H1 (cell line): ENCODE measurements around the gene SRMS. TPM values are rescaled to one million over a fixed set of nuclear protein-coding genes. Genes with fewer than 3 reads are reported as not detected.

Experiments used
- CTCF ChIA-PET: fragments of 300-600 bp; sonication (Branson Sonifier 250); formaldehyde crosslinking; loops from one replicate; lab custom pipeline; 2021; ENCODE audit not compliant: partially characterized antibody; lab: Charles Lee
- POLR2A ChIA-PET: fragments of 300-600 bp; sonication (Branson Sonifier 250); formaldehyde crosslinking; loops from one replicate; lab custom pipeline; 2021; ENCODE audit warnings: inconsistent platforms; ENCODE audit not compliant: partially characterized antibody; lab: Charles Lee
- DNase-seq, 2 experiments: peaks; one replicate each; pipeline versions ENCODE4 v3.0.0 to v3.0.0-alpha.2; 2010 to 2022; ENCODE audit warnings: low spot score in 2 of 2, low read depth in 1 of 2, mixed read lengths in 1 of 2
- FAIRE-seq: peaks from 2 replicates; lab custom pipeline; 2011; peaks lifted over from hg19 to GRCh38; lab: Jason Lieb, UNC
- H2AFZ ChIP-seq: 2 replicates; pipeline ENCODE4 v1.8.1; 2012; ENCODE audit warnings: low read length, inconsistent platforms
- H2AK5ac ChIP-seq: 2 replicates; pipeline ENCODE4 v1.6.1; 2013; ENCODE audit warnings: low read depth, low read length
- H2BK120ac ChIP-seq: replicated peaks from 2 replicates; pipeline ENCODE3; 2013; ENCODE audit warnings: low read depth, low read length, inconsistent platforms
- H2BK12ac ChIP-seq: 2 replicates; pipeline ENCODE4 v1.6.1; 2013; ENCODE audit warnings: low read depth, low read length
- H2BK15ac ChIP-seq: 2 replicates; pipeline ENCODE4 v1.6.1; 2013; ENCODE audit warnings: low read length
- H2BK20ac ChIP-seq: 2 replicates; pipeline ENCODE4 v1.6.1; 2013; ENCODE audit warnings: low read length
- H2BK5ac ChIP-seq: 2 replicates; pipeline ENCODE4 v1.6.1; 2013; ENCODE audit warnings: low read depth, low read length
- H3K14ac ChIP-seq: 2 replicates; pipeline ENCODE4 v1.6.1; 2013; ENCODE audit warnings: inconsistent platforms; ENCODE audit not compliant: insufficient read length
- H3K18ac ChIP-seq: 2 replicates; pipeline ENCODE4 v1.6.1; 2013; ENCODE audit warnings: low read length; ENCODE audit errors: extremely low read depth
- H3K23ac ChIP-seq: 2 replicates; pipeline ENCODE4 v1.6.1; 2013; ENCODE audit warnings: inconsistent platforms; ENCODE audit not compliant: insufficient read length
- H3K23me2 ChIP-seq: 2 replicates; pipeline ENCODE4 v1.6.1; 2013; ENCODE audit warnings: low read depth, low read length
- H3K27ac ChIP-seq: 2 replicates; pipeline ENCODE4 v1.6.1; 2011; ENCODE audit warnings: low read depth, low read length, inconsistent platforms
- H3K27me3 ChIP-seq, 4 experiments: replicated peaks in 1 of 4; 1 replicate in 1 of 4; 2 replicates in 3 of 4; pipeline versions ENCODE4 v1.6.1 to v1.8.1; 2011 to 2013; ENCODE audit warnings: low read length in 3 of 4, mild to moderate bottlenecking in 3 of 4, inconsistent platforms in 2 of 4, mixed read lengths in 2 of 4, moderate library complexity in 1 of 4; ENCODE audit not compliant: control insufficient read depth in 3 of 4, insufficient read depth in 3 of 4; ENCODE audit errors: extremely low read depth in 1 of 4
- H3K36me3 ChIP-seq, 4 experiments: 2 replicates each; pipeline versions ENCODE4 v1.6.1 to v1.8.1; 2011 to 2013; ENCODE audit warnings: mild to moderate bottlenecking in 4 of 4, low read length in 3 of 4, moderate library complexity in 2 of 4, control low read depth in 1 of 4, inconsistent platforms in 1 of 4; ENCODE audit not compliant: insufficient read depth in 4 of 4, control insufficient read depth in 2 of 4
- H3K4ac ChIP-seq: replicated peaks from 2 replicates; pipeline ENCODE3; 2013; ENCODE audit warnings: low read length, low read depth, mixed read lengths, inconsistent platforms; ENCODE audit not compliant: insufficient read length
- H3K4me1 ChIP-seq, 4 experiments: replicated peaks in 1 of 4; 1 replicate in 1 of 4; 2 replicates in 3 of 4; pipeline versions ENCODE4 v1.6.1 to v1.8.1; 2011 to 2013; ENCODE audit warnings: low read length in 3 of 4, inconsistent platforms in 2 of 4, mixed read lengths in 1 of 4; ENCODE audit not compliant: insufficient read depth in 4 of 4, control insufficient read depth in 3 of 4
- H3K4me2 ChIP-seq, 2 experiments: 2 replicates each; pipeline versions ENCODE4 v1.6.1 to v1.8.1; 2011 to 2013; ENCODE audit warnings: low read depth in 2 of 2, low read length in 2 of 2, control low read depth in 1 of 2, inconsistent platforms in 1 of 2, mild to moderate bottlenecking in 1 of 2; ENCODE audit not compliant: insufficient read depth in 1 of 2
- H3K4me3 ChIP-seq, 4 experiments: fragments of 200-600, 300-600 bp in 1 of 4; sonication (generic), shearing (Covaris generic), sonication (Bioruptor Twin) in 1 of 4; 2 replicates each; pipeline versions ENCODE4 v1.5.1 to v1.8.1; 2011 to 2016; ENCODE audit warnings: low read length in 4 of 4, low read depth in 3 of 4, control low read depth in 2 of 4, inconsistent platforms in 2 of 4, mild to moderate bottlenecking in 2 of 4, mixed read lengths in 1 of 4, moderate library complexity in 1 of 4; ENCODE audit not compliant: insufficient read depth in 2 of 4; ENCODE audit errors: extremely low read depth in 1 of 4
- H3K56ac ChIP-seq: replicated peaks from 2 replicates; pipeline ENCODE3; 2013; ENCODE audit warnings: low read depth, mild to moderate bottlenecking, mixed read lengths, low read length, inconsistent platforms; ENCODE audit not compliant: insufficient read length
- H3K79me1 ChIP-seq: 2 replicates; pipeline ENCODE4 v1.6.1; 2013; ENCODE audit warnings: low read depth, low read length, control low read depth
- H3K79me2 ChIP-seq, 2 experiments: 2 replicates each; pipeline versions ENCODE4 v1.6.1 to v1.8.1; 2012 to 2013; ENCODE audit warnings: low read length in 2 of 2, mild to moderate bottlenecking in 2 of 2, inconsistent platforms in 1 of 2; ENCODE audit not compliant: insufficient read depth in 2 of 2, control insufficient read depth in 1 of 2
- H3K9ac ChIP-seq, 4 experiments: replicated peaks in 1 of 4; 1 replicate in 1 of 4; 2 replicates in 3 of 4; pipeline versions ENCODE4 v1.6.1 to v1.8.1; 2011 to 2013; ENCODE audit warnings: low read depth in 3 of 4, low read length in 3 of 4, control low read depth in 2 of 4, mild to moderate bottlenecking in 2 of 4, moderate library complexity in 2 of 4, inconsistent platforms in 1 of 4; ENCODE audit errors: extremely low read depth in 1 of 4
- H3K9me3 ChIP-seq, 2 experiments: 2 replicates each; pipeline versions ENCODE4 v1.6.1 to v1.8.1; 2012 to 2013; ENCODE audit warnings: mild to moderate bottlenecking in 2 of 2, moderate library complexity in 2 of 2, control low read depth in 1 of 2, inconsistent platforms in 1 of 2, low read depth in 1 of 2, low read length in 1 of 2, mixed read lengths in 1 of 2; ENCODE audit not compliant: insufficient read depth in 2 of 2
- H4K20me1 ChIP-seq, 2 experiments: replicated peaks in 1 of 2; 2 replicates each; pipeline versions ENCODE3 to v1.8.1; 2011 to 2013; ENCODE audit warnings: inconsistent platforms in 2 of 2, low read length in 2 of 2, mild to moderate bottlenecking in 1 of 2; ENCODE audit not compliant: insufficient read depth in 2 of 2, control insufficient read depth in 1 of 2
- H4K5ac ChIP-seq: 2 replicates; pipeline ENCODE4 v1.6.1; 2013; ENCODE audit warnings: low read length, low read depth, mixed read lengths, inconsistent platforms; ENCODE audit not compliant: insufficient read length
- H4K8ac ChIP-seq: 2 replicates; pipeline ENCODE4 v1.8.0; 2013; ENCODE audit warnings: mild to moderate bottlenecking, moderate library complexity, low read length, inconsistent platforms; ENCODE audit not compliant: insufficient read depth; ENCODE audit errors: extremely low read depth
- H4K91ac ChIP-seq: replicated peaks from 2 replicates; pipeline ENCODE3; 2013; ENCODE audit warnings: low read length, mixed read lengths, inconsistent platforms; ENCODE audit not compliant: insufficient read length
- BACH1 ChIP-seq: IDR thresholded peaks from 2 replicates; pipeline ENCODE4 v1.6.1; 2012; ENCODE audit warnings: low read length, improper control_type of control experiment
- BRCA1 ChIP-seq: IDR thresholded peaks from 2 replicates; pipeline ENCODE4 v1.6.1; 2012; ENCODE audit warnings: low read depth, low read length, improper control_type of control experiment
- E2F6 ChIP-seq: IDR thresholded peaks from 2 replicates; pipeline ENCODE4 v1.6.1; 2012; ENCODE audit warnings: inconsistent platforms
- POLR2AphosphoS5 ChIP-seq: IDR thresholded peaks from 2 replicates; pipeline ENCODE4 v1.6.1; 2011; ENCODE audit warnings: low read depth, low read length
- RAD21 ChIP-seq, 2 experiments: IDR thresholded peaks in 1 of 2; conservative IDR thresholded peaks in 1 of 2; 2 replicates each; pipeline ENCODE4 v1.6.1; 2011; ENCODE audit warnings: low read depth in 2 of 2, low read length in 2 of 2, improper control_type of control experiment in 1 of 2, inconsistent platforms in 1 of 2, mild to moderate bottlenecking in 1 of 2, moderate library complexity in 1 of 2
- RNF2 ChIP-seq: fragments of 200-900, 300-1000 bp; sonication (generic); IDR thresholded peaks from 2 replicates; pipeline ENCODE4 v1.7.1; 2016; ENCODE audit warnings: borderline replicate concordance, low read depth, mild to moderate bottlenecking, antibody characterized with exemption, low read length; ENCODE audit not compliant: poor library complexity, severe bottlenecking; ENCODE audit errors: missing control alignments
- SIN3A ChIP-seq, 2 experiments: IDR thresholded peaks in 1 of 2; conservative IDR thresholded peaks in 1 of 2; 2 replicates each; pipeline ENCODE4 v1.6.1; 2011 to 2012; ENCODE audit warnings: low read length in 2 of 2, improper control_type of control experiment in 1 of 2, low read depth in 1 of 2, mild to moderate bottlenecking in 1 of 2
- SIX5 ChIP-seq: IDR thresholded peaks from 2 replicates; pipeline ENCODE4 v1.6.1; 2011; ENCODE audit warnings: mild to moderate bottlenecking, low read depth, low read length
- TAF1 ChIP-seq: IDR thresholded peaks from 2 replicates; pipeline ENCODE4 v1.6.1; 2011; ENCODE audit warnings: mild to moderate bottlenecking, low read depth, low read length
- TEAD4 ChIP-seq: IDR thresholded peaks from 2 replicates; pipeline ENCODE4 v1.6.1; 2012; ENCODE audit warnings: low read depth, low read length, inconsistent platforms, mixed read lengths
- ZNF274 ChIP-seq: IDR thresholded peaks from 2 replicates; pipeline ENCODE4 v1.7.0; 2012; ENCODE audit warnings: low read length, borderline replicate concordance; ENCODE audit errors: extremely low read depth
- WGBS, 2 experiments: shearing (Covaris generic) in 1 of 2; methylation state at CpG; one replicate each; pipeline versions ENCODE4 v1.1.6 to v1.1.7; 2013 to 2015; ENCODE audit warnings: low lambda C conversion rate in 2 of 2, mixed read lengths in 2 of 2, inconsistent platforms in 1 of 2, low coverage in 1 of 2, missing lambda C conversion rate in 1 of 2; ENCODE audit not compliant: insufficient replicate concordance in 2 of 2, insufficient coverage in 1 of 2, insufficient read length in 1 of 2; ENCODE audit errors: extremely low coverage in 1 of 2, missing lambda C conversion rate in 1 of 2; 5-methylcytosine and 5-hydroxymethylcytosine counted together
- polyA plus RNA-seq, 7 experiments: library from polyadenylated mRNA; depleted of rRNA in 3 of 7; stranded (reverse) in 5 of 7; unstranded in 2 of 7; fragments of >200 nt in 5 of 7; fragments of 200-250 nt in 2 of 7; gene quantifications; 1 replicate in 5 of 7; 2 replicates in 1 of 7; 4 replicates in 1 of 7; pipeline versions ENCODE4 v1.2.1 to v1.2.3, GENCODE V29; 2011 to 2013; ENCODE audit warnings: missing spikeins in 2 of 7, mixed read lengths in 2 of 7
- total RNA-seq: library from RNA; stranded (reverse); fragmentation: NEBNext Ultra II Directional; extraction: Animal tissue kit (Norgen Biotek cat#: 25700); gene quantifications from 2 replicates; pipeline ENCODE4 v1.2.1, GENCODE V29; 2021

The SRMS gene
- total and polyA plus RNA-seq, 2 of the 8 experiments (the other 6 are each of a cell fraction or from before 2014, with no cell fraction given), result 0.39 to 0.76 TPM

GRCh38 chr20:63566395-63567135, 19.0 kb upstream of the SRMS start:
- ChIA-PET POLR2A (interaction anchor here (1.0 to 3.4 kb wide), 5 partner anchors 8 to 45 kb away, joined by 3 to 12 read pairs (median 4); partner anchors contain the start of gene HELZ2), CTCF (interaction anchor here (0.6 to 1.5 kb wide), 4 partner anchors 9 to 136 kb away, joined by 3 to 4 read pairs (median 3); no protein-coding TSS in a partner anchor)
- Histone ChIP-seq H2BK20ac (no peak overlapping the region), H2BK12ac (no peak overlapping the region), H4K91ac (no peak overlapping the region), H3K4me1 (no peaks in the 10 kb centered on the region), H4K5ac (no peak overlapping the region), H3K27ac (no peak overlapping the region), H2AK5ac (no peak overlapping the region), H4K20me1 (no peaks in the 10 kb centered on the region), H3K14ac (no peak overlapping the region), H3K27me3 (no peaks in the 10 kb centered on the region), H3K9me3 (no peaks in the 10 kb centered on the region), H3K23me2 (no peaks in the 10 kb centered on the region), H2BK5ac (no peak overlapping the region), H3K56ac (no peak overlapping the region), H3K4me2 (no peak overlapping the region), H3K79me1 (no peaks in the 10 kb centered on the region), H3K4me3 (no peak overlapping the region), H3K36me3 (no peaks in the 10 kb centered on the region; a peak in 3 of 8 replicates), H3K23ac (no peak overlapping the region), H3K18ac (no peak overlapping the region), H3K4ac (no peak overlapping the region), H4K8ac (no peak overlapping the region), H3K79me2 (no peaks in the 10 kb centered on the region), H2BK120ac (no peak overlapping the region), H2AFZ (no peak overlapping the region), H2BK15ac (no peak overlapping the region), H3K9ac (no peak overlapping the region)
- FAIRE-seq, result no peak
- no peak for DNase-seq
- 92% methylated on average over 42 of the region's 46 CpGs; no CpG with 5 or more reads in 1 of the 2 experiments for WGBS, 2 experiments
- TF ChIP-seq TAF1 (no peak), ZNF274 (no peak), E2F6 (no peak), TEAD4 (no peak), SIN3A (conservative IDR thresholded peaks at IDR 0.05 in 1 of 2, IDR thresholded peaks at IDR 0.05 in 1 of 2; ENCODE audit: low read depth in 1 of 2, low read length in 2 of 2) (no peak), POLR2AphosphoS5 (no peak), RAD21 (IDR thresholded peaks at IDR 0.05 in 1 of 2, conservative IDR thresholded peaks at IDR 0.05 in 1 of 2; ENCODE audit: low read depth in 2 of 2, low read length in 2 of 2) (no peak), BACH1 (no peak), RNF2 (no peak), SIX5 (no peak), BRCA1 (no peak)
